DOHH2 (cell line): ENCODE results near the gene C4orf50.
"Not testable (repeated sequence)": the region's sequence is repeated elsewhere in the genome, so short reads cannot be mapped to it uniquely, and the experiment has no call there.

Experiments
- H3F3A ChIP-seq: fragments of 200-600 bp; sonication (generic), shearing (Covaris generic); 2 replicates; pipeline ENCODE4 v1.6.0; 2016; ENCODE audit warnings: antibody characterized with exemption, mild to moderate bottlenecking; ENCODE audit not compliant: control insufficient read depth, insufficient read depth
- H3K27ac ChIP-seq: fragments of 200-600 bp; sonication (generic); 2 replicates; pipeline ENCODE4 v1.5.1; 2014; ENCODE audit warnings: low read depth, mild to moderate bottlenecking, low read length, moderate library complexity
- H3K27me3 ChIP-seq: fragments of 200-600 bp; sonication (generic); 2 replicates; pipeline ENCODE4 v1.6.1; 2014; ENCODE audit warnings: mild to moderate bottlenecking, low read length, mixed read lengths; ENCODE audit not compliant: control insufficient read depth
- H3K36me3 ChIP-seq: fragments of 200-600 bp; sonication (generic); 2 replicates; pipeline ENCODE4 v1.6.1; 2014; ENCODE audit warnings: mild to moderate bottlenecking, low read length, moderate library complexity, mixed read lengths; ENCODE audit not compliant: control insufficient read depth
- H3K4me1 ChIP-seq: fragments of 200-600 bp; sonication (generic); 2 replicates; pipeline ENCODE4 v1.6.1; 2014; ENCODE audit warnings: mild to moderate bottlenecking, low read length, mixed read lengths; ENCODE audit not compliant: control insufficient read depth
- H3K4me2 ChIP-seq: fragments of 200-600 bp; sonication (generic); 2 replicates; pipeline ENCODE4 v1.6.0; 2014; ENCODE audit warnings: mild to moderate bottlenecking, low read length, moderate library complexity
- H3K4me3 ChIP-seq: fragments of 200-600 bp; sonication (generic); 2 replicates; pipeline ENCODE4 v1.5.1; 2014; ENCODE audit warnings: mild to moderate bottlenecking, low read length, mixed read lengths
- H3K79me2 ChIP-seq: fragments of 200-600 bp; sonication (generic); 2 replicates; pipeline ENCODE4 v1.6.1; 2014; ENCODE audit warnings: mild to moderate bottlenecking, low read length, mixed read lengths; ENCODE audit not compliant: control insufficient read depth
- H3K9me2 ChIP-seq: fragments of 200-600 bp; sonication (generic); replicated peaks from 2 replicates; pipeline ENCODE4 v1.6.1; 2014; ENCODE audit warnings: mild to moderate bottlenecking, low read length, mixed read lengths; ENCODE audit not compliant: control insufficient read depth
- H3K9me3 ChIP-seq: fragments of 200-600 bp; sonication (generic); 2 replicates; pipeline ENCODE4 v1.6.1; 2014; ENCODE audit warnings: antibody characterized with exemption, low read length, mixed read lengths; ENCODE audit not compliant: control insufficient read depth, insufficient read depth
- H4K20me1 ChIP-seq: fragments of 200-600 bp; sonication (generic); 2 replicates; pipeline ENCODE4 v1.6.0; 2014; ENCODE audit warnings: low read depth, mild to moderate bottlenecking, antibody characterized with exemption, low read length, moderate library complexity; ENCODE audit not compliant: control insufficient read depth, insufficient read depth
- CTCF ChIP-seq: fragments of 200-600 bp; sonication (generic); IDR thresholded peaks from one replicate; pipeline ENCODE4 v1.5.1; 2014; ENCODE audit warnings: antibody characterized with exemption, mild to moderate bottlenecking, low read depth, low read length; ENCODE audit not compliant: poor library complexity, severe bottlenecking
- EZH2phosphoT487 ChIP-seq: fragments of 200-600 bp; sonication (generic); IDR thresholded peaks from 2 replicates; pipeline ENCODE4 v1.6.1; 2017; ENCODE audit warnings: borderline replicate concordance, mild to moderate bottlenecking, antibody characterized with exemption, low read length, moderate library complexity, mixed read lengths

The C4orf50 gene

GRCh38 chr4:5863461-5864113, 154.6 kb downstream of the C4orf50 start:
- Histone ChIP-seq H3K4me3 (no peak overlapping the region), H3K27me3 (no peaks in the 10 kb centered on the region), H4K20me1 (no peaks in the 10 kb centered on the region), H3K27ac (no peak overlapping the region), H3K4me1 (peaks cover 5% of the 10 kb centered on the region; the same call in 1 of the 2 replicates), H3F3A (no peaks in the 10 kb centered on the region), H3K9me2 (no peaks in the 10 kb centered on the region), H3K4me2 (no peak overlapping the region), H3K79me2 (no peaks in the 10 kb centered on the region), H3K9me3 (peaks cover 6% of the 10 kb centered on the region; the same call in 1 of the 2 replicates), H3K36me3 (no peaks in the 10 kb centered on the region)
- TF ChIP-seq EZH2phosphoT487 (no peak), CTCF (no peak)

GRCh38 chr4:5858020-5858769, 160.0 kb downstream of the C4orf50 start:
- H3K9me3 ChIP-seq = peaks cover 6% of the 10 kb centered on the region; the same call in 1 of the 2 replicates
- H3K79me2 ChIP-seq = no peaks in the 10 kb centered on the region
- TF ChIP-seq EZH2phosphoT487 (no peak), CTCF (no peak)
- no peak overlapping the region for H3K4me2 ChIP-seq
- no peaks in the 10 kb centered on the region for H3K9me2 ChIP-seq
- no peaks in the 10 kb centered on the region for H3K27me3 ChIP-seq
- no peaks in the 10 kb centered on the region for H4K20me1 ChIP-seq
- no peaks in the 10 kb centered on the region for H3F3A ChIP-seq
- H3K27ac ChIP-seq = no peak overlapping the region
- H3K4me1 ChIP-seq = no peaks in the 10 kb centered on the region
- no peaks in the 10 kb centered on the region for H3K36me3 ChIP-seq
- no peak overlapping the region for H3K4me3 ChIP-seq

GRCh38 chr4:5857199-5857598, 161.0 kb downstream of the C4orf50 start:
- H3K27me3 ChIP-seq = no peaks in the 10 kb centered on the region
- no peak overlapping the region for H3K27ac ChIP-seq
- no peaks in the 10 kb centered on the region for H3K36me3 ChIP-seq
- no peak overlapping the region for H3K4me3 ChIP-seq
- TF ChIP-seq EZH2phosphoT487 (no peak), CTCF (no peak)
- H3K9me3 ChIP-seq = peaks cover 6% of the 10 kb centered on the region; the same call in 1 of the 2 replicates
- H4K20me1 ChIP-seq = no peaks in the 10 kb centered on the region
- no peak overlapping the region for H3K4me2 ChIP-seq
- no peaks in the 10 kb centered on the region for H3K4me1 ChIP-seq
- H3K79me2 ChIP-seq = no peaks in the 10 kb centered on the region
- H3F3A ChIP-seq = no peaks in the 10 kb centered on the region
- no peaks in the 10 kb centered on the region for H3K9me2 ChIP-seq

- H3F3A ChIP-seq, H3K79me2 ChIP-seq, H3K4me3 ChIP-seq, H3K9me2 ChIP-seq, H4K20me1 ChIP-seq, H3K9me3 ChIP-seq, H3K27ac ChIP-seq, H3K4me2 ChIP-seq, H3K4me1 ChIP-seq, H3K36me3 ChIP-seq, H3K27me3 ChIP-seq: not testable (repeated sequence)
Observed at GRCh38 chr4:5856362-5856761, 161.9 kb downstream of the C4orf50 start.
